WTC11 (cell line): ENCODE results near the gene MTMR2. TPM values are rescaled to one million over a fixed set of nuclear protein-coding genes. Genes with fewer than 3 reads are reported as not detected.

ENCODE experiments used
- ATAC-seq: fragments of 200-7000 bp; cut with Tn5 transposase; 2 replicates; pipeline ENCODE4 v1.10.0; 2021; ENCODE audit warnings: mild to moderate bottlenecking, moderate library complexity
- CTCF ChIA-PET: fragments of 300-600 bp; sonication (Branson Sonifier 250); formaldehyde crosslinking; loops from one replicate; lab custom pipeline; 2021; ENCODE audit warnings: antibody characterized with exemption; lab: Charles Lee
- POLR2A ChIA-PET: fragments of 350-600 bp; sonication (Branson Sonifier 250); formaldehyde crosslinking; loops from one replicate; lab custom pipeline; 2021; ENCODE audit warnings: antibody characterized with exemption; lab: Charles Lee
- DNase-seq: peaks from one replicate; pipeline ENCODE4 v3.0.0; 2021; ENCODE audit warnings: low spot score
- H3K27ac Mint-ChIP-seq: 2 replicates; pipeline ENCODE4 v1.8.0; 2021; ENCODE audit warnings: mixed read lengths
- H3K27me3 Mint-ChIP-seq: 2 replicates; pipeline ENCODE4 v1.8.0; 2021; ENCODE audit warnings: low read depth, mild to moderate bottlenecking, moderate library complexity, mixed read lengths
- H3K36me3 Mint-ChIP-seq: 2 replicates; pipeline ENCODE4 v1.8.0; 2021; ENCODE audit warnings: mixed read lengths
- H3K4me1 Mint-ChIP-seq: 2 replicates; pipeline ENCODE4 v1.8.0; 2022; ENCODE audit warnings: mixed read lengths
- H3K4me3 Mint-ChIP-seq: 2 replicates; pipeline ENCODE4 v1.8.0; 2021; ENCODE audit warnings: mild to moderate bottlenecking, moderate library complexity, mixed read lengths
- H3K9me3 Mint-ChIP-seq: 2 replicates; pipeline ENCODE4 v1.8.0; 2021; ENCODE audit warnings: mixed read lengths
- GRHL2 ChIP-seq: fragments of 250-450 bp; sonication (Bioruptor Pico); IDR thresholded peaks from 2 replicates; pipeline ENCODE4 v1.8.0; 2022; ENCODE audit warnings: mild to moderate bottlenecking, moderate library complexity; ENCODE audit not compliant: insufficient replicate concordance, severe bottlenecking
- GTF2I ChIP-seq: fragments of 250-450 bp; sonication (Bioruptor Pico); conservative IDR thresholded peaks from 2 replicates; pipeline ENCODE4 v1.4.0; 2021; ENCODE audit warnings: mild to moderate bottlenecking
- JUN ChIP-seq: sonication (generic); formaldehyde crosslinking; IDR thresholded peaks from 2 replicates; pipeline ENCODE4 v1.8.0; 2023; ENCODE audit warnings: mild to moderate bottlenecking, missing genetic modification reagents
- MYBL2 ChIP-seq: sonication (generic); formaldehyde crosslinking; IDR thresholded peaks from 2 replicates; pipeline ENCODE4 v1.8.1; 2023; ENCODE audit warnings: mild to moderate bottlenecking, moderate library complexity, missing genetic modification reagents
- NFATC4 ChIP-seq: fragments of 250-450 bp; sonication (Bioruptor Pico); IDR thresholded peaks from 2 replicates; pipeline ENCODE4 v1.9.0; 2021; ENCODE audit warnings: mild to moderate bottlenecking
- NFE2L1 ChIP-seq: sonication (generic); formaldehyde crosslinking; IDR thresholded peaks from 2 replicates; pipeline ENCODE4 v1.8.1; 2023; ENCODE audit warnings: missing genetic modification reagents
- NFYB ChIP-seq: sonication (generic); formaldehyde crosslinking; conservative IDR thresholded peaks from 2 replicates; pipeline ENCODE4 v1.8.0; 2022; ENCODE audit warnings: low read depth, missing genetic modification reagents
- SOX15 ChIP-seq: fragments of 250-450 bp; sonication (Bioruptor Pico); IDR thresholded peaks from 2 replicates; pipeline ENCODE4 v1.9.0; 2021; ENCODE audit warnings: mild to moderate bottlenecking
- ZNF121 ChIP-seq: sonication (generic); formaldehyde crosslinking; IDR thresholded peaks from 2 replicates; pipeline ENCODE4 v1.8.0; 2023; ENCODE audit warnings: missing genetic modification reagents
- ZNF423 ChIP-seq: fragments of 250-450 bp; sonication (Bioruptor Pico); IDR thresholded peaks from 2 replicates; pipeline ENCODE4 v2.1.2; 2022; ENCODE audit warnings: mild to moderate bottlenecking, moderate library complexity
- total RNA-seq: library from RNA; stranded (reverse); gene quantifications from 3 replicates; pipeline ENCODE4 v1.2.3, GENCODE V29; 2021
- TF ChIP-seq, protein P1 (sequence below): sonication (generic); formaldehyde crosslinking; IDR thresholded peaks from 2 replicates; pipeline ENCODE4 v1.8.1; 2023; ENCODE audit warnings: mild to moderate bottlenecking, missing genetic modification reagents, moderate library complexity
- TF ChIP-seq, protein P2 (sequence below): fragments of 250-450 bp; sonication (Bioruptor Pico); IDR thresholded peaks from 2 replicates; pipeline ENCODE4 v1.9.0; 2021; ENCODE audit warnings: mild to moderate bottlenecking
- TF ChIP-seq, protein P3 (sequence below): sonication (generic); formaldehyde crosslinking; IDR thresholded peaks from 2 replicates; pipeline ENCODE4 v1.8.0; 2023; ENCODE audit warnings: missing genetic modification reagents
- TF ChIP-seq, protein P4 (sequence below): sonication (generic); formaldehyde crosslinking; IDR thresholded peaks from 2 replicates; pipeline ENCODE4 v1.8.1; 2023; ENCODE audit warnings: mild to moderate bottlenecking, missing genetic modification reagents
- TF ChIP-seq, protein P5 (sequence below): sonication (generic); formaldehyde crosslinking; IDR thresholded peaks from 2 replicates; pipeline ENCODE4 v1.8.1; 2022; ENCODE audit warnings: low read depth, mild to moderate bottlenecking, moderate library complexity, missing genetic modification reagents, borderline replicate concordance
- TF ChIP-seq, protein P6 (sequence below): sonication (generic); formaldehyde crosslinking; conservative IDR thresholded peaks from 2 replicates; pipeline ENCODE4 v1.8.1; 2023; ENCODE audit warnings: mild to moderate bottlenecking, low read depth, missing genetic modification reagents, moderate library complexity
- TF ChIP-seq, protein P7 (sequence below): fragments of 250-450 bp; sonication (Bioruptor Pico); IDR thresholded peaks from 2 replicates; pipeline ENCODE4 v1.8.0; 2021; ENCODE audit warnings: mild to moderate bottlenecking
- TF ChIP-seq, protein P8 (sequence below): sonication (generic); formaldehyde crosslinking; IDR thresholded peaks from 2 replicates; pipeline ENCODE4 v1.8.0; 2023; ENCODE audit warnings: missing genetic modification reagents, mild to moderate bottlenecking, borderline replicate concordance

The MTMR2 gene
- total RNA-seq, 1 experiment from 2014 or later: 45.6 TPM

DNA sequence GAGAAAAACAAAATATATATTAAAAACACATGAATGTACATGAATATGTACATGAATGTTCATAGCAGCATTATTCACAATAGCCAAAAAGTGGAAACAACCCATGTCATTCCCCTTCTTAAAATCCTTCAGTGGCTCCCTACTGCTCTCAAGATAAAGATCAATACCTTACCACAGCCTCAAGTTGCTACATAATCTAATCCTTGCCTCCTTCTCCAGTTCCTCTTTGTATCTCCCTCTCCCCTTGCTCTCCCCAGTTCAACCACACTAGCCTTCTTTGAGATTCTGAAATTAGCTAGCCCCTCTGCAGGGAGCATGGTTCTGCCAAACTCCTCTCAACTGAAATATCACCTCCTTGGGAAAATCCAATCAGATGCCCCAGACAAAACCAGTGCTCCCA lies 28.1 kb downstream of the MTMR2 start:
- Mint-ChIP-seq H3K27me3 (no peaks in the 10 kb centered on the region), H3K27ac (no peak overlapping the region), H3K4me1 (peaks cover 7% of the 10 kb centered on the region), H3K4me3 (no peak overlapping the region), H3K36me3 (no peaks in the 10 kb centered on the region), H3K9me3 (no peaks in the 10 kb centered on the region)
- POLR2A ChIA-PET: no interaction called here
- no peak for TF ChIP-seq SOX15 (CRISPR knock-in tag)
- TF ChIP-seq GRHL2: no peak
- TF ChIP-seq, protein P1, sequence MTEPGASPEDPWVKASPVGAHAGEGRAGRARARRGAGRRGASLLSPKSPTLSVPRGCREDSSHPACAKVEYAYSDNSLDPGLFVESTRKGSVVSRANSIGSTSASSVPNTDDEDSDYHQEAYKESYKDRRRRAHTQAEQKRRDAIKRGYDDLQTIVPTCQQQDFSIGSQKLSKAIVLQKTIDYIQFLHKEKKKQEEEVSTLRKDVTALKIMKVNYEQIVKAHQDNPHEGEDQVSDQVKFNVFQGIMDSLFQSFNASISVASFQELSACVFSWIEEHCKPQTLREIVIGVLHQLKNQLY (CRISPR knock-in tag): no peak
- TF ChIP-seq, protein P2, sequence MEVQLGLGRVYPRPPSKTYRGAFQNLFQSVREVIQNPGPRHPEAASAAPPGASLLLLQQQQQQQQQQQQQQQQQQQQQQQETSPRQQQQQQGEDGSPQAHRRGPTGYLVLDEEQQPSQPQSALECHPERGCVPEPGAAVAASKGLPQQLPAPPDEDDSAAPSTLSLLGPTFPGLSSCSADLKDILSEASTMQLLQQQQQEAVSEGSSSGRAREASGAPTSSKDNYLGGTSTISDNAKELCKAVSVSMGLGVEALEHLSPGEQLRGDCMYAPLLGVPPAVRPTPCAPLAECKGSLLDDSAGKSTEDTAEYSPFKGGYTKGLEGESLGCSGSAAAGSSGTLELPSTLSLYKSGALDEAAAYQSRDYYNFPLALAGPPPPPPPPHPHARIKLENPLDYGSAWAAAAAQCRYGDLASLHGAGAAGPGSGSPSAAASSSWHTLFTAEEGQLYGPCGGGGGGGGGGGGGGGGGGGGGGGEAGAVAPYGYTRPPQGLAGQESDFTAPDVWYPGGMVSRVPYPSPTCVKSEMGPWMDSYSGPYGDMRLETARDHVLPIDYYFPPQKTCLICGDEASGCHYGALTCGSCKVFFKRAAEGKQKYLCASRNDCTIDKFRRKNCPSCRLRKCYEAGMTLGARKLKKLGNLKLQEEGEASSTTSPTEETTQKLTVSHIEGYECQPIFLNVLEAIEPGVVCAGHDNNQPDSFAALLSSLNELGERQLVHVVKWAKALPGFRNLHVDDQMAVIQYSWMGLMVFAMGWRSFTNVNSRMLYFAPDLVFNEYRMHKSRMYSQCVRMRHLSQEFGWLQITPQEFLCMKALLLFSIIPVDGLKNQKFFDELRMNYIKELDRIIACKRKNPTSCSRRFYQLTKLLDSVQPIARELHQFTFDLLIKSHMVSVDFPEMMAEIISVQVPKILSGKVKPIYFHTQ (CRISPR knock-in tag): no peak
- TF ChIP-seq, protein P3, sequence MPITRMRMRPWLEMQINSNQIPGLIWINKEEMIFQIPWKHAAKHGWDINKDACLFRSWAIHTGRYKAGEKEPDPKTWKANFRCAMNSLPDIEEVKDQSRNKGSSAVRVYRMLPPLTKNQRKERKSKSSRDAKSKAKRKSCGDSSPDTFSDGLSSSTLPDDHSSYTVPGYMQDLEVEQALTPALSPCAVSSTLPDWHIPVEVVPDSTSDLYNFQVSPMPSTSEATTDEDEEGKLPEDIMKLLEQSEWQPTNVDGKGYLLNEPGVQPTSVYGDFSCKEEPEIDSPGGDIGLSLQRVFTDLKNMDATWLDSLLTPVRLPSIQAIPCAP: no peak
- no peak for TF ChIP-seq ZNF423
- no peak for TF ChIP-seq ZNF121 (CRISPR knock-in tag)
- TF ChIP-seq, protein P4, sequence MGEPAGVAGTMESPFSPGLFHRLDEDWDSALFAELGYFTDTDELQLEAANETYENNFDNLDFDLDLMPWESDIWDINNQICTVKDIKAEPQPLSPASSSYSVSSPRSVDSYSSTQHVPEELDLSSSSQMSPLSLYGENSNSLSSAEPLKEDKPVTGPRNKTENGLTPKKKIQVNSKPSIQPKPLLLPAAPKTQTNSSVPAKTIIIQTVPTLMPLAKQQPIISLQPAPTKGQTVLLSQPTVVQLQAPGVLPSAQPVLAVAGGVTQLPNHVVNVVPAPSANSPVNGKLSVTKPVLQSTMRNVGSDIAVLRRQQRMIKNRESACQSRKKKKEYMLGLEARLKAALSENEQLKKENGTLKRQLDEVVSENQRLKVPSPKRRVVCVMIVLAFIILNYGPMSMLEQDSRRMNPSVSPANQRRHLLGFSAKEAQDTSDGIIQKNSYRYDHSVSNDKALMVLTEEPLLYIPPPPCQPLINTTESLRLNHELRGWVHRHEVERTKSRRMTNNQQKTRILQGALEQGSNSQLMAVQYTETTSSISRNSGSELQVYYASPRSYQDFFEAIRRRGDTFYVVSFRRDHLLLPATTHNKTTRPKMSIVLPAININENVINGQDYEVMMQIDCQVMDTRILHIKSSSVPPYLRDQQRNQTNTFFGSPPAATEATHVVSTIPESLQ (CRISPR knock-in tag): no peak
- no peak for TF ChIP-seq GTF2I
- TF ChIP-seq MYBL2 (CRISPR knock-in tag): no peak
- TF ChIP-seq NFYB (CRISPR knock-in tag): no peak
- TF ChIP-seq, protein P5, sequence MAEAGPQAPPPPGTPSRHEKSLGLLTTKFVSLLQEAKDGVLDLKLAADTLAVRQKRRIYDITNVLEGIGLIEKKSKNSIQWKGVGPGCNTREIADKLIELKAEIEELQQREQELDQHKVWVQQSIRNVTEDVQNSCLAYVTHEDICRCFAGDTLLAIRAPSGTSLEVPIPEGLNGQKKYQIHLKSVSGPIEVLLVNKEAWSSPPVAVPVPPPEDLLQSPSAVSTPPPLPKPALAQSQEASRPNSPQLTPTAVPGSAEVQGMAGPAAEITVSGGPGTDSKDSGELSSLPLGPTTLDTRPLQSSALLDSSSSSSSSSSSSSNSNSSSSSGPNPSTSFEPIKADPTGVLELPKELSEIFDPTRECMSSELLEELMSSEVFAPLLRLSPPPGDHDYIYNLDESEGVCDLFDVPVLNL (CRISPR knock-in tag): no peak
- TF ChIP-seq, protein P6, sequence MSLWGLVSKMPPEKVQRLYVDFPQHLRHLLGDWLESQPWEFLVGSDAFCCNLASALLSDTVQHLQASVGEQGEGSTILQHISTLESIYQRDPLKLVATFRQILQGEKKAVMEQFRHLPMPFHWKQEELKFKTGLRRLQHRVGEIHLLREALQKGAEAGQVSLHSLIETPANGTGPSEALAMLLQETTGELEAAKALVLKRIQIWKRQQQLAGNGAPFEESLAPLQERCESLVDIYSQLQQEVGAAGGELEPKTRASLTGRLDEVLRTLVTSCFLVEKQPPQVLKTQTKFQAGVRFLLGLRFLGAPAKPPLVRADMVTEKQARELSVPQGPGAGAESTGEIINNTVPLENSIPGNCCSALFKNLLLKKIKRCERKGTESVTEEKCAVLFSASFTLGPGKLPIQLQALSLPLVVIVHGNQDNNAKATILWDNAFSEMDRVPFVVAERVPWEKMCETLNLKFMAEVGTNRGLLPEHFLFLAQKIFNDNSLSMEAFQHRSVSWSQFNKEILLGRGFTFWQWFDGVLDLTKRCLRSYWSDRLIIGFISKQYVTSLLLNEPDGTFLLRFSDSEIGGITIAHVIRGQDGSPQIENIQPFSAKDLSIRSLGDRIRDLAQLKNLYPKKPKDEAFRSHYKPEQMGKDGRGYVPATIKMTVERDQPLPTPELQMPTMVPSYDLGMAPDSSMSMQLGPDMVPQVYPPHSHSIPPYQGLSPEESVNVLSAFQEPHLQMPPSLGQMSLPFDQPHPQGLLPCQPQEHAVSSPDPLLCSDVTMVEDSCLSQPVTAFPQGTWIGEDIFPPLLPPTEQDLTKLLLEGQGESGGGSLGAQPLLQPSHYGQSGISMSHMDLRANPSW (CRISPR knock-in tag): no peak
- TF ChIP-seq, protein P7, sequence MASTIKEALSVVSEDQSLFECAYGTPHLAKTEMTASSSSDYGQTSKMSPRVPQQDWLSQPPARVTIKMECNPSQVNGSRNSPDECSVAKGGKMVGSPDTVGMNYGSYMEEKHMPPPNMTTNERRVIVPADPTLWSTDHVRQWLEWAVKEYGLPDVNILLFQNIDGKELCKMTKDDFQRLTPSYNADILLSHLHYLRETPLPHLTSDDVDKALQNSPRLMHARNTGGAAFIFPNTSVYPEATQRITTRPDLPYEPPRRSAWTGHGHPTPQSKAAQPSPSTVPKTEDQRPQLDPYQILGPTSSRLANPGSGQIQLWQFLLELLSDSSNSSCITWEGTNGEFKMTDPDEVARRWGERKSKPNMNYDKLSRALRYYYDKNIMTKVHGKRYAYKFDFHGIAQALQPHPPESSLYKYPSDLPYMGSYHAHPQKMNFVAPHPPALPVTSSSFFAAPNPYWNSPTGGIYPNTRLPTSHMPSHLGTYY: no peak
- no peak for TF ChIP-seq JUN (CRISPR knock-in tag)
- no peak for TF ChIP-seq NFATC4 (CRISPR knock-in tag)
- TF ChIP-seq, protein P8, sequence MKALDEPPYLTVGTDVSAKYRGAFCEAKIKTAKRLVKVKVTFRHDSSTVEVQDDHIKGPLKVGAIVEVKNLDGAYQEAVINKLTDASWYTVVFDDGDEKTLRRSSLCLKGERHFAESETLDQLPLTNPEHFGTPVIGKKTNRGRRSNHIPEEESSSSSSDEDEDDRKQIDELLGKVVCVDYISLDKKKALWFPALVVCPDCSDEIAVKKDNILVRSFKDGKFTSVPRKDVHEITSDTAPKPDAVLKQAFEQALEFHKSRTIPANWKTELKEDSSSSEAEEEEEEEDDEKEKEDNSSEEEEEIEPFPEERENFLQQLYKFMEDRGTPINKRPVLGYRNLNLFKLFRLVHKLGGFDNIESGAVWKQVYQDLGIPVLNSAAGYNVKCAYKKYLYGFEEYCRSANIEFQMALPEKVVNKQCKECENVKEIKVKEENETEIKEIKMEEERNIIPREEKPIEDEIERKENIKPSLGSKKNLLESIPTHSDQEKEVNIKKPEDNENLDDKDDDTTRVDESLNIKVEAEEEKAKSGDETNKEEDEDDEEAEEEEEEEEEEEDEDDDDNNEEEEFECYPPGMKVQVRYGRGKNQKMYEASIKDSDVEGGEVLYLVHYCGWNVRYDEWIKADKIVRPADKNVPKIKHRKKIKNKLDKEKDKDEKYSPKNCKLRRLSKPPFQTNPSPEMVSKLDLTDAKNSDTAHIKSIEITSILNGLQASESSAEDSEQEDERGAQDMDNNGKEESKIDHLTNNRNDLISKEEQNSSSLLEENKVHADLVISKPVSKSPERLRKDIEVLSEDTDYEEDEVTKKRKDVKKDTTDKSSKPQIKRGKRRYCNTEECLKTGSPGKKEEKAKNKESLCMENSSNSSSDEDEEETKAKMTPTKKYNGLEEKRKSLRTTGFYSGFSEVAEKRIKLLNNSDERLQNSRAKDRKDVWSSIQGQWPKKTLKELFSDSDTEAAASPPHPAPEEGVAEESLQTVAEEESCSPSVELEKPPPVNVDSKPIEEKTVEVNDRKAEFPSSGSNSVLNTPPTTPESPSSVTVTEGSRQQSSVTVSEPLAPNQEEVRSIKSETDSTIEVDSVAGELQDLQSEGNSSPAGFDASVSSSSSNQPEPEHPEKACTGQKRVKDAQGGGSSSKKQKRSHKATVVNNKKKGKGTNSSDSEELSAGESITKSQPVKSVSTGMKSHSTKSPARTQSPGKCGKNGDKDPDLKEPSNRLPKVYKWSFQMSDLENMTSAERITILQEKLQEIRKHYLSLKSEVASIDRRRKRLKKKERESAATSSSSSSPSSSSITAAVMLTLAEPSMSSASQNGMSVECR (CRISPR knock-in tag): no peak
- no peak for TF ChIP-seq NFE2L1 (CRISPR knock-in tag)
- CTCF ChIA-PET: no interaction called here
- peak; percentile 35; the same call in 1 of the 2 replicates for ATAC-seq
- no peak for DNase-seq
